K562 (cell line): ENCODE results near the gene CDH16. TPM values are rescaled to one million over a fixed set of nuclear protein-coding genes. Genes with fewer than 3 reads are reported as not detected.

Experiments
- ATAC-seq: fragments of 200-7000 bp; cut with Tn5 transposase; 3 replicates; pipeline ENCODE4 v1.9.1; 2020; ENCODE audit warnings: moderate library complexity
- BruUV-seq: library from RNA; stranded (reverse); fragments of 400-500 nt; replicated peaks from 2 replicates; lab custom pipeline; 2021; lab: Mats Ljungman, UMichigan
- CTCF ChIA-PET: fragments of 300-600 bp; formaldehyde crosslinking; extraction: SDS; loops from one replicate; lab custom pipeline; 2021; ENCODE audit warnings: low intra/inter-chr PET ratio; lab: Yijun Ruan, JAX
- POLR2A ChIA-PET: fragments of 300-600, 350-650 bp; sonication (Branson Sonifier 250); formaldehyde crosslinking; extraction: SDS; loops from one replicate; lab custom pipeline; 2021; ENCODE audit warnings: antibody characterized with exemption, inconsistent platforms; lab: Yijun Ruan, JAX
- DNase-seq, 4 experiments: peaks; one replicate each; pipeline versions ENCODE4 v3.0.0 to v3.0.0-alpha.2; 2011 to 2018; ENCODE audit warnings: low spot score in 3 of 4, mixed read lengths in 3 of 4; ENCODE audit errors: extremely low read depth in 1 of 4
- FAIRE-seq: peaks from 2 replicates; lab custom pipeline; 2011; peaks lifted over from hg19 to GRCh38; lab: Jason Lieb, UNC
- H2AFZ ChIP-seq: 2 replicates; pipeline ENCODE4 v1.6.0; 2011; ENCODE audit warnings: low read depth, low read length, control low read depth, inconsistent platforms
- H3K27ac ChIP-seq: fragments of 200-600 bp; 3 replicates; pipeline ENCODE4 v1.8.0; 2011; ENCODE audit warnings: low read depth, mild to moderate bottlenecking, control low read depth, inconsistent platforms, low read length, moderate library complexity, mixed read lengths; ENCODE audit errors: extremely low read depth
- H3K27me3 ChIP-seq, 2 experiments: fragments of 300-600 bp in 1 of 2; 2 replicates in 1 of 2; 3 replicates in 1 of 2; pipeline versions ENCODE4 v1.6.0 to v1.8.0; 2011; ENCODE audit warnings: inconsistent platforms in 2 of 2, low read length in 2 of 2, mild to moderate bottlenecking in 1 of 2, mixed read lengths in 1 of 2, moderate library complexity in 1 of 2; ENCODE audit not compliant: control insufficient read depth in 2 of 2, insufficient read depth in 2 of 2
- H3K36me3 ChIP-seq: fragments of 300-600 bp; 3 replicates; pipeline ENCODE4 v1.8.0; 2011; ENCODE audit warnings: mild to moderate bottlenecking, low read length, inconsistent platforms; ENCODE audit not compliant: control insufficient read depth, insufficient read depth
- H3K4me1 ChIP-seq, 2 experiments: fragments of 200-600 bp in 1 of 2; replicated peaks in 1 of 2; 2 replicates in 1 of 2; 3 replicates in 1 of 2; pipeline versions ENCODE4 v1.5.1 to v1.8.0; 2011; ENCODE audit warnings: inconsistent platforms in 2 of 2, low read length in 2 of 2, mild to moderate bottlenecking in 1 of 2, mixed read lengths in 1 of 2, moderate library complexity in 1 of 2; ENCODE audit not compliant: control insufficient read depth in 2 of 2, insufficient read depth in 2 of 2
- H3K4me2 ChIP-seq: 2 replicates; pipeline ENCODE4 v1.6.1; 2011; ENCODE audit warnings: low read length, control low read depth, inconsistent platforms, mixed read lengths; ENCODE audit not compliant: insufficient read depth
- H3K4me3 ChIP-seq: fragments of 200-600 bp; sonication (generic), shearing (Covaris generic); 2 replicates; pipeline ENCODE4 v1.5.1; 2016; ENCODE audit warnings: control low read depth, inconsistent platforms
- H3K79me2 ChIP-seq: fragments of 200-600 bp; 3 replicates; pipeline ENCODE4 v1.8.0; 2011; ENCODE audit warnings: low read length, inconsistent platforms; ENCODE audit not compliant: control insufficient read depth, insufficient read depth
- H3K9ac ChIP-seq, 2 experiments: 2 replicates each; pipeline versions ENCODE4 v1.6.0 to v1.6.1; 2011; ENCODE audit warnings: low read depth in 2 of 2, low read length in 2 of 2, control low read depth in 1 of 2, inconsistent platforms in 1 of 2, mild to moderate bottlenecking in 1 of 2, mixed read lengths in 1 of 2; ENCODE audit not compliant: insufficient read depth in 1 of 2
- H3K9me1 ChIP-seq: one replicate; pipeline ENCODE4 v1.6.0; 2011; ENCODE audit warnings: inconsistent platforms, mild to moderate bottlenecking, low read length, moderate library complexity; ENCODE audit not compliant: control insufficient read depth, insufficient read depth
- H3K9me3 ChIP-seq: replicated peaks from 2 replicates; pipeline ENCODE4 v1.5.1; 2011; ENCODE audit warnings: low read depth, low read length, inconsistent platforms; ENCODE audit not compliant: control insufficient read depth, insufficient read depth
- H4K20me1 ChIP-seq: replicated peaks from 2 replicates; pipeline ENCODE4 v1.6.1; 2011; ENCODE audit warnings: low read length, inconsistent platforms, mixed read lengths; ENCODE audit not compliant: control insufficient read depth, insufficient read depth
- ATF7 ChIP-seq: fragments of 450-650 bp; IDR thresholded peaks from 2 replicates; pipeline ENCODE4 v1.7.1; 2014; ENCODE audit warnings: mild to moderate bottlenecking, moderate library complexity
- BHLHE40 ChIP-seq: IDR thresholded peaks from 2 replicates; pipeline ENCODE4 v1.6.1; 2011; ENCODE audit warnings: low read length, improper control_type of control experiment
- DPF2 ChIP-seq: fragments of 450-650 bp; IDR thresholded peaks from 2 replicates; pipeline ENCODE4 v1.6.1; 2016
- FOSL1 ChIP-seq: fragments of 200-800 bp; sonication (Bioruptor generic); conservative IDR thresholded peaks from 2 replicates; pipeline ENCODE4 v1.6.1; 2016; ENCODE audit warnings: missing genetic modification characterization, missing compliant biosample characterization
- JUN ChIP-seq, 2 experiments: sonication (generic) in 1 of 2; formaldehyde crosslinking in 1 of 2; IDR thresholded peaks; 2 replicates each; pipeline versions ENCODE4 v1.6.1 to v1.8.0; 2012 to 2022; ENCODE audit warnings: borderline replicate concordance in 2 of 2, mild to moderate bottlenecking in 2 of 2, improper control_type of control experiment in 1 of 2, low read depth in 1 of 2, low read length in 1 of 2, missing genetic modification reagents in 1 of 2
- JUND ChIP-seq, 2 experiments: IDR thresholded peaks; 2 replicates in 1 of 2; 3 replicates in 1 of 2; pipeline ENCODE4 v1.6.1; 2011; ENCODE audit warnings: borderline replicate concordance in 2 of 2, low read depth in 2 of 2, low read length in 2 of 2, improper control_type of control experiment in 1 of 2, missing biosample characterization in 1 of 2, missing genetic modification characterization in 1 of 2, missing genetic modification reagents in 1 of 2
- PKNOX1 ChIP-seq: fragments of 450-650 bp; IDR thresholded peaks from 2 replicates; pipeline ENCODE4 v1.6.1; 2016
- TFAP4 ChIP-seq: sonication (generic); formaldehyde crosslinking; IDR thresholded peaks from 2 replicates; pipeline ENCODE4 v1.8.0; 2022; ENCODE audit warnings: missing genetic modification reagents, mild to moderate bottlenecking, moderate library complexity, borderline replicate concordance
- ZEB2 ChIP-seq: fragments of 450-650 bp; IDR thresholded peaks from 2 replicates; pipeline ENCODE4 v1.6.1; 2016
- ZNF318 ChIP-seq, 2 experiments: fragments of 450-650 bp; IDR thresholded peaks; 2 replicates each; pipeline ENCODE4 v1.6.1; 2016; ENCODE audit warnings: mild to moderate bottlenecking in 2 of 2, borderline replicate concordance in 1 of 2, low read depth in 1 of 2, moderate library complexity in 1 of 2
- WGBS: fragments of 100-300 bp; shearing (Covaris generic); methylation state at CpG from one replicate; pipeline ENCODE4 v1.1.6; 2016; ENCODE audit warnings: low coverage, mixed read lengths; ENCODE audit not compliant: insufficient coverage; ENCODE audit errors: missing lambda C conversion rate; 5-methylcytosine and 5-hydroxymethylcytosine counted together
- in situ Hi-C: fragments of 300-500 bp; cut with MboI; formaldehyde crosslinking; loops from 4 replicates; pipeline ENCODE4 v1.15.0; 2018; ENCODE audit warnings: inconsistent platforms, mixed read lengths
- intact Hi-C: fragments of 100-400 bp; cut with micrococcal nuclease; formaldehyde crosslinking; loops from 2 replicates; pipeline ENCODE4 v1.14.2; 2022
- polyA plus RNA-seq, 8 experiments: library from polyadenylated mRNA; depleted of rRNA in 4 of 8; stranded (reverse) in 5 of 8; unstranded in 3 of 8; fragments of >200 nt; fragmentation: Nextera tagmentation in 2 of 8; fragmentation: Illumina TruSeq in 1 of 8; extraction: Ambion mirVana in 2 of 8; extraction: Trizol in 1 of 8; gene quantifications; 2 replicates each; pipeline versions ENCODE4 v1.2.1 to v1.2.3, GENCODE V29; 2011 to 2014; ENCODE audit warnings: inconsistent platforms in 1 of 8, missing spikeins in 1 of 8
- total RNA-seq, 7 experiments: library from RNA; depleted of rRNA in 6 of 7; stranded (reverse); fragments of >200 nt in 6 of 7; fragmentation: Illumina TruSeq in 2 of 7; extraction: Trizol in 2 of 7; gene quantifications; 2 replicates each; pipeline versions ENCODE4 v1.2.1 to v1.2.3, GENCODE V29; 2011 to 2021; ENCODE audit warnings: low replicate concordance in 1 of 7

CDH16 gene
- total and polyA plus RNA-seq, 9 of the 15 experiments (the other 6 are each of a cell fraction or from before 2014, with no cell fraction given) = not detected

GRCh38 chr16:66930189-66930588, 11.5 kb upstream of the CDH16 start:
- POLR2A ChIA-PET = interaction anchor here (0.7 to 2.3 kb wide), 5 partner anchors 9 to 30 kb away, joined by 3 to 8 read pairs (median 5); partner anchors contain the start of gene CDH16
- peaks cover 14 to 36% of the 10 kb centered on the region in 2 experiments for H3K4me1 ChIP-seq
- no peak overlapping the region for H3K4me3 ChIP-seq
- H3K36me3 ChIP-seq = peaks cover 17% of the 10 kb centered on the region; the same call in 2 of the 3 replicates
- in situ Hi-C loops = loop anchor here (5.0 kb wide), 1 partner anchor 33 kb away; no protein-coding TSS in a partner anchor
- intact Hi-C loops = no loop called here
- no peak overlapping the region for H3K27ac ChIP-seq
- no TSS peak for BruUV-seq
- no peak overlapping the region for H2AFZ ChIP-seq
- H3K9me3 ChIP-seq = no peaks in the 10 kb centered on the region
- CTCF ChIA-PET = no interaction called here
- DNase-seq = peak; percentile 45 to 65 (median 48)
- H3K79me2 ChIP-seq = peaks cover 27% of the 10 kb centered on the region
- ATAC-seq = no peak
- peaks cover 4% of the 10 kb centered on the region for H3K9me1 ChIP-seq
- H3K9ac ChIP-seq = no peak overlapping the region; a peak in 1 of 4 replicates
- FAIRE-seq = no peak
- H3K4me2 ChIP-seq = no peak overlapping the region
- peaks cover 1 to 9% of the 10 kb centered on the region in 2 experiments; a peak in 2 of 5 replicates for H3K27me3 ChIP-seq
- H4K20me1 ChIP-seq = peaks cover 5% of the 10 kb centered on the region; the same call in 1 of the 2 replicates
- WGBS = 27% methylated on average over 4 of the region's 4 CpGs
- TF ChIP-seq JUND (IDR thresholded peaks at IDR 0.05; ENCODE audit: borderline replicate concordance, low read depth, low read length) = no peak; the same call in 1 of the 2 replicates
- 0 out of 3 replicates have a peak, but pooled peaks have one; percentile 36 for TF ChIP-seq JUND (tag; IDR thresholded peaks at IDR 0.05; ENCODE audit: borderline replicate concordance, low read depth, low read length)
- TF ChIP-seq BHLHE40 = peak; percentile 58
- peak; percentile 54 for TF ChIP-seq ATF7
- peak; percentile 79; the same call in 1 of the 2 replicates for TF ChIP-seq JUN (IDR thresholded peaks at IDR 0.05; ENCODE audit: borderline replicate concordance, low read depth, low read length)
- no peak for TF ChIP-seq JUN (CRISPR knock-in tag; IDR thresholded peaks at IDR 0.05; ENCODE audit: borderline replicate concordance)
- peak; percentile 65 for TF ChIP-seq TFAP4 (CRISPR knock-in tag)
- TF ChIP-seq ZEB2 = 0 out of 2 replicates have a peak, but pooled peaks have one; percentile 23
- TF ChIP-seq FOSL1 (tag) = peak; percentile 71
- peak; percentile 33; the same call in 1 of the 2 replicates for TF ChIP-seq DPF2
- TF ChIP-seq PKNOX1 = peak; percentile 43
- 0 out of 4 replicates have a peak, but pooled peaks of 1 of the 2 experiments have one; percentile 32 for TF ChIP-seq ZNF318 (IDR thresholded peaks at IDR 0.05; ENCODE audit: borderline replicate concordance in 1 of 2, low read depth in 1 of 2)
